NCI-H1105 (cell line): Measurements from ENCODE around the gene KIAA0753.
"Not testable (repeated sequence)": the region's sequence is repeated elsewhere in the genome, so short reads cannot be mapped to it uniquely, and the experiment has no call there.

Experiments used
- DNase-seq: peaks from one replicate; lab custom pipeline; 2025; lab: John Stamatoyannopoulos, UW

Gene KIAA0753

GRCh38 chr17:6668727-6669425 lies 28.4 kb upstream of the KIAA0753 start:
- no peak for DNase-seq

GRCh38 chr17:6668219-6668618 lies 27.7 kb upstream of the KIAA0753 start:
- DNase-seq: no peak

- DNase-seq: no peak
Measured at GRCh38 chr17:6667516-6667915, 27.0 kb upstream of the KIAA0753 start.

GRCh38 chr17:6666557-6666956 lies 26.0 kb upstream of the KIAA0753 start:
- DNase-seq: no peak

- peak; percentile 58 for DNase-seq
Measured at GRCh38 chr17:6666077-6666521, 25.6 kb upstream of the KIAA0753 start.

- DNase-seq: not testable (repeated sequence)
Measured at GRCh38 chr17:6663200-6663599, 22.7 kb upstream of the KIAA0753 start.

- no peak for DNase-seq
Measured at GRCh38 chr17:6661464-6661848, 20.9 kb upstream of the KIAA0753 start.

- no peak for DNase-seq
Measured at GRCh38 chr17:6660805-6661463, 20.4 kb upstream of the KIAA0753 start.

GRCh38 chr17:6660101-6660500 lies 19.6 kb upstream of the KIAA0753 start:
- DNase-seq: no peak

- DNase-seq: not testable (repeated sequence)
Measured at GRCh38 chr17:6658411-6658810, 17.9 kb upstream of the KIAA0753 start.

- DNase-seq: no peak
Measured at GRCh38 chr17:6657633-6658287, 17.2 kb upstream of the KIAA0753 start.

GRCh38 chr17:6656797-6657632 lies 16.5 kb upstream of the KIAA0753 start:
- not testable (repeated sequence) for DNase-seq

- DNase-seq: not testable (repeated sequence)
Measured at GRCh38 chr17:6655732-6656361, 15.3 kb upstream of the KIAA0753 start.

- peak; percentile 76 for DNase-seq
Measured at GRCh38 chr17:6654841-6655731, 14.6 kb upstream of the KIAA0753 start.

- DNase-seq: no peak
Measured at GRCh38 chr17:6651919-6652452, 11.5 kb upstream of the KIAA0753 start.

GRCh38 chr17:6651354-6651918 lies 10.9 kb upstream of the KIAA0753 start, which contains the start of the genes C17orf100 and MED31:
Gene C17orf100 (plus strand): TSS chr17:6651762. CDS start chr17:6651914, 152 bp downstream.
Gene MED31 (minus strand): TSS chr17:6651605. CDS start chr17:6651528, 77 bp downstream.
- DNase-seq: peak; percentile 94

- no peak for DNase-seq
Measured at GRCh38 chr17:6648181-6648580, 7.7 kb upstream of the KIAA0753 start.

GRCh38 chr17:6643451-6644125 lies 3.1 kb upstream of the KIAA0753 start:
- DNase-seq: no peak

- no peak for DNase-seq
Measured at GRCh38 chr17:6642592-6642991, 2.1 kb upstream of the KIAA0753 start.
